Left ventricle myocardium inferior (tissue), 1 donor: Measurements from ENCODE around the gene RNF144A. TPM values are rescaled to one million over a fixed set of nuclear protein-coding genes. Genes with fewer than 3 reads are reported as not detected.

Source experiments
- DNase-seq: peaks from one replicate; pipeline ENCODE4 v3.0.0-alpha.2; 2020
- H3K27ac ChIP-seq: fragments of 200-600 bp; replicated peaks from 2 replicates; pipeline ENCODE4 v1.8.0; 2021
- H3K27me3 ChIP-seq: fragments of 200-600 bp; 2 replicates; pipeline ENCODE4 v1.8.0; 2021; ENCODE audit warnings: low read depth
- H3K36me3 ChIP-seq: fragments of 200-600 bp; 2 replicates; pipeline ENCODE4 v1.8.0; 2021
- H3K4me1 ChIP-seq: fragments of 200-600 bp; 2 replicates; pipeline ENCODE4 v1.8.0; 2021
- H3K4me3 ChIP-seq: fragments of 200-600 bp; 2 replicates; pipeline ENCODE4 v1.8.0; 2021; ENCODE audit warnings: mild to moderate bottlenecking, moderate library complexity
- H3K9me3 ChIP-seq: fragments of 200-600 bp; replicated peaks from 2 replicates; pipeline ENCODE4 v1.8.0; 2021
- CTCF ChIP-seq: fragments of 200-600 bp; IDR thresholded peaks from 2 replicates; pipeline ENCODE4 v1.8.0; 2021; ENCODE audit warnings: antibody characterized with exemption, mild to moderate bottlenecking, borderline replicate concordance
- intact Hi-C: fragments of 100-400 bp; cut with micrococcal nuclease; formaldehyde crosslinking; loops from one replicate; pipeline ENCODE4 v1.11.0; 2022
- total RNA-seq: library from RNA; stranded (reverse); fragmentation: NEBNext Ultra II Directional; extraction: Animal tissue kit (Norgen Biotek cat#: 25700); gene quantifications from one replicate; pipeline ENCODE4 v1.2.1, GENCODE V29; 2021
- donor health status: DM: no; HTN: yes; CAD: no; lungs with severe emphysema.

The RNF144A gene
- total RNA-seq, 1 donor from 2014 or later, result 17.9 TPM

- TF ChIP-seq CTCF, result no peak
- Histone ChIP-seq H3K27me3 (no peaks in the 10 kb centered on the region), H3K4me3 (no peak overlapping the region), H3K36me3 (no peaks in the 10 kb centered on the region), H3K4me1 (peaks cover 100% of the 10 kb centered on the region), H3K27ac (peak overlapping the region; percentile 53), H3K9me3 (no peaks in the 10 kb centered on the region)
- intact Hi-C loops, result no loop called here
- no peak for DNase-seq
These were observed 95.0 kb downstream of the RNF144A start for GRCh38 chr2:7012141-7012764.

GRCh38 chr2:7013471-7014160 is 96.4 kb downstream of the RNF144A start:
- no peak for DNase-seq
- Histone ChIP-seq H3K4me1 (peaks cover 100% of the 10 kb centered on the region), H3K9me3 (no peaks in the 10 kb centered on the region), H3K36me3 (no peaks in the 10 kb centered on the region), H3K27ac (peak overlapping the region; percentile 53), H3K27me3 (no peaks in the 10 kb centered on the region), H3K4me3 (no peak overlapping the region)
- intact Hi-C loops, result no loop called here
- no peak for TF ChIP-seq CTCF

GRCh38 chr2:7014174-7014640 is 97.0 kb downstream of the RNF144A start:
- peak; percentile 52 for TF ChIP-seq CTCF
- H3K9me3 ChIP-seq, result no peaks in the 10 kb centered on the region
- H3K4me3 ChIP-seq, result no peak overlapping the region
- peaks cover 100% of the 10 kb centered on the region for H3K4me1 ChIP-seq
- H3K27ac ChIP-seq, result no peak overlapping the region
- H3K27me3 ChIP-seq, result no peaks in the 10 kb centered on the region
- intact Hi-C loops, result no loop called here
- no peak for DNase-seq
- no peaks in the 10 kb centered on the region for H3K36me3 ChIP-seq

- Histone ChIP-seq H3K4me1 (peaks cover 100% of the 10 kb centered on the region), H3K27ac (peak overlapping the region; percentile 73), H3K9me3 (no peaks in the 10 kb centered on the region), H3K4me3 (no peak overlapping the region), H3K27me3 (no peaks in the 10 kb centered on the region), H3K36me3 (no peaks in the 10 kb centered on the region)
- no peak for TF ChIP-seq CTCF
- intact Hi-C loops, result no loop called here
- DNase-seq, result no peak
These were observed 98.1 kb downstream of the RNF144A start for GRCh38 chr2:7015007-7015950.

- peak overlapping the region; percentile 73 for H3K27ac ChIP-seq
- intact Hi-C loops, result no loop called here
- H3K4me1 ChIP-seq, result peaks cover 98% of the 10 kb centered on the region
- H3K9me3 ChIP-seq, result no peaks in the 10 kb centered on the region
- peaks cover 9% of the 10 kb centered on the region for H3K36me3 ChIP-seq
- H3K4me3 ChIP-seq, result no peak overlapping the region
- no peak for DNase-seq
- TF ChIP-seq CTCF, result no peak
- H3K27me3 ChIP-seq, result no peaks in the 10 kb centered on the region
These were observed 98.9 kb downstream of the RNF144A start for GRCh38 chr2:7016148-7016547.
